Measurements from ENCODE around the gene VAMP5.
"Not testable (repeated sequence)": the region's sequence is repeated elsewhere in the genome, so short reads cannot be mapped to it uniquely, and the experiment has no call there.

Gene VAMP5

GRCh38 chr2:85602476-85603234, 18.4 kb downstream of the VAMP5 start, which contains the start of gene TMEM150A:
TSS of gene TMEM150A (minus strand) at chr2:85602698. CDS start at chr2:85601948, 750 bp downstream.
- DNase-seq = peak; percentile 75 to 86 (median 79)

GRCh38 chr2:85604133-85604444, 19.9 kb downstream of the VAMP5 start:
- DNase-seq = not testable (repeated sequence)

GRCh38 chr2:85604568-85605339, 20.5 kb downstream of the VAMP5 start:
- no peak for DNase-seq

- no peak for DNase-seq
Measured at GRCh38 chr2:85605406-85606115, 21.3 kb downstream of the VAMP5 start.

GRCh38 chr2:85606116-85606455, 21.9 kb downstream of the VAMP5 start:
- no peak for DNase-seq

- no peak for DNase-seq
Measured at GRCh38 chr2:85607268-85608215, 23.3 kb downstream of the VAMP5 start.

GRCh38 chr2:85611217-85611704, 27.0 kb downstream of the VAMP5 start:
- DNase-seq = no peak

- DNase-seq = peak; percentile 65 to 75 (median 72)
Measured at GRCh38 chr2:85611705-85612587, 27.7 kb downstream of the VAMP5 start, which contains the start of gene C2orf68. TSS of gene C2orf68 (minus strand) at chr2:85612066. CDS start at chr2:85611984, 82 bp downstream.

- DNase-seq = no peak
Measured at GRCh38 chr2:85613717-85614515, 29.7 kb downstream of the VAMP5 start.

- DNase-seq = not testable (repeated sequence)
Measured at GRCh38 chr2:85614757-85615156, 30.5 kb downstream of the VAMP5 start.

- no peak for DNase-seq
Measured at GRCh38 chr2:85615413-85615728, 31.1 kb downstream of the VAMP5 start.

GRCh38 chr2:85617723-85618122, 33.5 kb downstream of the VAMP5 start:
- DNase-seq = not testable (repeated sequence)

- DNase-seq = no peak
Measured at GRCh38 chr2:85619617-85620016, 35.4 kb downstream of the VAMP5 start.

GRCh38 chr2:85621338-85621737, 37.1 kb downstream of the VAMP5 start:
- no peak for DNase-seq

GRCh38 chr2:85623991-85624390, 39.8 kb downstream of the VAMP5 start:
- no peak for DNase-seq

- DNase-seq = no peak
Measured at GRCh38 chr2:85628658-85629057, 44.4 kb downstream of the VAMP5 start.

GRCh38 chr2:85631316-85631715, 47.1 kb downstream of the VAMP5 start:
- no peak for DNase-seq

GRCh38 chr2:85635011-85635410, 50.8 kb downstream of the VAMP5 start:
- DNase-seq = no peak

- no peak for DNase-seq
Measured at GRCh38 chr2:85635636-85636035, 51.4 kb downstream of the VAMP5 start.

- no peak for DNase-seq
Measured at GRCh38 chr2:85642725-85643124, 58.5 kb downstream of the VAMP5 start.
